Trophoblast cell (in vitro differentiated cells and primary cell): ENCODE measurements around the gene PMPCA.

Experiments
- DNase-seq, 2 donors: peaks; one replicate each; pipeline ENCODE4 v3.0.0-alpha.2; 2016
- H2AFZ ChIP-seq: 2 replicates; pipeline ENCODE4 v1.6.1; 2013; ENCODE audit warnings: low read length, moderate library complexity, mild to moderate bottlenecking; ENCODE audit not compliant: insufficient read depth, poor library complexity
- H2AK5ac ChIP-seq: 2 replicates; pipeline ENCODE4 v1.6.1; 2013; ENCODE audit warnings: mild to moderate bottlenecking, low read length
- H2BK120ac ChIP-seq: 2 replicates; pipeline ENCODE4 v1.6.1; 2013; ENCODE audit warnings: low read length, mild to moderate bottlenecking, moderate library complexity; ENCODE audit not compliant: insufficient read depth, poor library complexity
- H2BK12ac ChIP-seq: 2 replicates; pipeline ENCODE4 v1.6.1; 2013; ENCODE audit warnings: mild to moderate bottlenecking, low read length, moderate library complexity
- H2BK5ac ChIP-seq: 2 replicates; pipeline ENCODE4 v1.6.1; 2013; ENCODE audit warnings: low read length, low read depth, moderate library complexity, mild to moderate bottlenecking; ENCODE audit not compliant: poor library complexity
- H3K14ac ChIP-seq: 2 replicates; pipeline ENCODE4 v1.6.1; 2013; ENCODE audit warnings: mild to moderate bottlenecking, low read length
- H3K18ac ChIP-seq: 2 replicates; pipeline ENCODE4 v1.6.1; 2013; ENCODE audit warnings: mild to moderate bottlenecking, low read length
- H3K23ac ChIP-seq: 2 replicates; pipeline ENCODE4 v1.6.1; 2013; ENCODE audit warnings: low read length
- H3K27ac ChIP-seq: 2 replicates; pipeline ENCODE4 v1.5.1; 2013; ENCODE audit warnings: low read depth, mild to moderate bottlenecking, inconsistent platforms, low read length, moderate library complexity
- H3K27me3 ChIP-seq: 2 replicates; pipeline ENCODE4 v1.6.1; 2013; ENCODE audit warnings: inconsistent platforms, mild to moderate bottlenecking, low read length, moderate library complexity; ENCODE audit not compliant: insufficient read depth
- H3K36me3 ChIP-seq, 2 experiments: 1 replicate in 1 of 2; 2 replicates in 1 of 2; pipeline ENCODE4 v1.6.1; 2013; ENCODE audit warnings: low read length in 2 of 2, mild to moderate bottlenecking in 2 of 2, moderate library complexity in 1 of 2; ENCODE audit not compliant: insufficient read depth in 2 of 2, control insufficient read depth in 1 of 2
- H3K4ac ChIP-seq: 2 replicates; pipeline ENCODE4 v1.6.1; 2013; ENCODE audit warnings: low read depth, mild to moderate bottlenecking, low read length, moderate library complexity
- H3K4me1 ChIP-seq, 2 experiments: 1 replicate in 1 of 2; 2 replicates in 1 of 2; pipeline ENCODE4 v1.6.1; 2013; ENCODE audit warnings: low read length in 2 of 2, mild to moderate bottlenecking in 2 of 2, moderate library complexity in 1 of 2; ENCODE audit not compliant: insufficient read depth in 2 of 2, control insufficient read depth in 1 of 2
- H3K4me2 ChIP-seq: 2 replicates; pipeline ENCODE4 v1.6.1; 2013; ENCODE audit warnings: inconsistent platforms, mild to moderate bottlenecking, low read length, moderate library complexity
- H3K4me3 ChIP-seq: 2 replicates; pipeline ENCODE4 v1.5.1; 2013; ENCODE audit warnings: mild to moderate bottlenecking, low read depth, low read length, inconsistent platforms
- H3K79me1 ChIP-seq: one replicate; pipeline ENCODE4 v1.6.1; 2013; ENCODE audit warnings: low read length
- H3K79me2 ChIP-seq: 2 replicates; pipeline ENCODE4 v1.6.1; 2013; ENCODE audit warnings: low read length, mild to moderate bottlenecking; ENCODE audit not compliant: control insufficient read depth, insufficient read depth, poor library complexity
- H3K9ac ChIP-seq: 2 replicates; pipeline ENCODE4 v1.6.1; 2013; ENCODE audit warnings: mild to moderate bottlenecking, low read length
- H3K9me3 ChIP-seq: 2 replicates; pipeline ENCODE4 v1.6.1; 2013; ENCODE audit warnings: low read depth, mild to moderate bottlenecking, control low read depth, inconsistent platforms, low read length; ENCODE audit not compliant: insufficient read depth
- H4K12ac ChIP-seq: 2 replicates; pipeline ENCODE4 v1.6.1; 2013; ENCODE audit warnings: low read depth, mild to moderate bottlenecking, low read length, moderate library complexity
- H4K8ac ChIP-seq: 2 replicates; pipeline ENCODE4 v1.6.1; 2013; ENCODE audit warnings: low read depth, mild to moderate bottlenecking, low read length, moderate library complexity
- H4K91ac ChIP-seq: one replicate; pipeline ENCODE4 v1.6.1; 2013; ENCODE audit warnings: low read depth, mild to moderate bottlenecking, low read length, moderate library complexity
- WGBS: extraction: QIAGEN DNeasy Blood & Tissue Kit; methylation state at CpG from one replicate; pipeline ENCODE4 v1.1.7; 2013; ENCODE audit warnings: missing lambda C conversion rate; ENCODE audit not compliant: insufficient read length, insufficient coverage; ENCODE audit errors: extremely low coverage; 5-methylcytosine and 5-hydroxymethylcytosine counted together

Gene PMPCA

GRCh38 chr9:136366826-136367225 lies 43.6 kb upstream of the PMPCA start:
- no peak overlapping the region for H3K9ac ChIP-seq
- no peak overlapping the region for H3K23ac ChIP-seq
- no peak for DNase-seq
- H3K4me2 ChIP-seq: no peak overlapping the region
- H3K4me1 ChIP-seq: peaks cover 5 to 10% of the 10 kb centered on the region in 2 experiments
- peaks cover 3% of the 10 kb centered on the region for H3K79me1 ChIP-seq
- H2BK12ac ChIP-seq: no peak overlapping the region
- H3K18ac ChIP-seq: no peak overlapping the region
- H2BK5ac ChIP-seq: no peak overlapping the region
- no peak overlapping the region for H4K8ac ChIP-seq
- H3K27me3 ChIP-seq: no peaks in the 10 kb centered on the region
- no peak overlapping the region for H3K4me3 ChIP-seq
- H3K27ac ChIP-seq: no peak overlapping the region
- H3K4ac ChIP-seq: no peak overlapping the region
- H3K79me2 ChIP-seq: peaks cover 2% of the 10 kb centered on the region
- WGBS: no CpG with 5 or more reads among the region's 9 CpGs
- H4K12ac ChIP-seq: no peak overlapping the region
- no peaks in the 10 kb centered on the region for H3K36me3 ChIP-seq
- H3K9me3 ChIP-seq: no peaks in the 10 kb centered on the region
- H2AFZ ChIP-seq: no peak overlapping the region
- H2BK120ac ChIP-seq: no peak overlapping the region
- H3K14ac ChIP-seq: no peak overlapping the region
- H4K91ac ChIP-seq: no peak overlapping the region
- H2AK5ac ChIP-seq: no peak overlapping the region

DNA sequence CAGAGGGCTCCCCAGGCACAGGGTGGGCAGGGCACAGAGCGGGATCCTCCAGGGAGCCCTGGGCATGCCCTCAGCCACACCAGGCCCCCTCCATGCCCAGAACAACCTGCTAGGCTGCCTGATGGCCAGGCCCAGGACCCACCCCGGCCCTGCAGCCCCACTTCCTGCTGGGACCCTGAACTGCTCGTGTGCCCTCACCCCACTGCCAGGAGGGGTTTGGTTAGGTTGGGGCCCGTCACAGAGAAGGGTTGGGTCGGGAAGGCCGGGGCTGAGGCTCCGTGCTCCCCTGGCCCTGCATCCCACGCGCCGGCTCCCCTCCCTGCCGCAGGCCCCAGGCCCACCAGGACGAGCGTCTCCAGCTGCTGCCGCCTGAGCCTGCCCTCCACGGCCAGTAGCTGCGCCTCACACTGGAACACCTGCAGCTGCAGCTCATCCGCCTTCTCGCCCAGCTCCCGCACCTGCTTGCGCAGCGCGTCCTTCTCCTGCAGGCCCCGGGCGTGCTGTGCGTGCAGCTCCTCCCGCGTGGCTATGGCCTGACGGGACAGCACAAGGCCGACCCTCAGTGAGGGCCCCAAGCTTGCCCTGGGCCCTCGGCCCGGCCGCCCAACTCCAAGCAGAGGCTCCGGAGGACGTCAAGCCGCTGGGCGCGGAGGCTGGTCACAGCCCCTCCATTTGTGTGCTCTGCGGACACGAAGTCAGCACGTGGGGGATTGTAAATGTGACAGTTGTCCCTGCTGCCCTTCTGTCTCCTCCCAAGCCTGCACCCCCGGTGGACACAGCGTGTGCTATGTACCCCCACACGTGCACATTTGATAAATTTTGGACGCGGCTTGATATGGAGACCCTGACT lies 42.9 kb upstream of the PMPCA start:
- Histone ChIP-seq H3K79me1 (peaks cover 7% of the 10 kb centered on the region), H3K9ac (no peak overlapping the region), H2AFZ (no peak overlapping the region), H3K23ac (no peak overlapping the region), H3K4me2 (no peak overlapping the region), H4K12ac (no peak overlapping the region), H2BK12ac (no peak overlapping the region), H3K9me3 (no peaks in the 10 kb centered on the region), H3K4me3 (no peak overlapping the region), H3K79me2 (peaks cover 2% of the 10 kb centered on the region), H2AK5ac (no peak overlapping the region), H3K14ac (no peak overlapping the region), H3K18ac (no peak overlapping the region), H3K27me3 (no peaks in the 10 kb centered on the region), H3K4me1 (peaks cover 6 to 14% of the 10 kb centered on the region in 2 experiments), H3K4ac (no peak overlapping the region), H4K91ac (no peak overlapping the region), H3K27ac (no peak overlapping the region), H4K8ac (no peak overlapping the region), H2BK5ac (no peak overlapping the region), H2BK120ac (no peak overlapping the region), H3K36me3 (no peaks in the 10 kb centered on the region)
- no CpG with 5 or more reads among the region's 45 CpGs for WGBS
- DNase-seq: no peak

DNA sequence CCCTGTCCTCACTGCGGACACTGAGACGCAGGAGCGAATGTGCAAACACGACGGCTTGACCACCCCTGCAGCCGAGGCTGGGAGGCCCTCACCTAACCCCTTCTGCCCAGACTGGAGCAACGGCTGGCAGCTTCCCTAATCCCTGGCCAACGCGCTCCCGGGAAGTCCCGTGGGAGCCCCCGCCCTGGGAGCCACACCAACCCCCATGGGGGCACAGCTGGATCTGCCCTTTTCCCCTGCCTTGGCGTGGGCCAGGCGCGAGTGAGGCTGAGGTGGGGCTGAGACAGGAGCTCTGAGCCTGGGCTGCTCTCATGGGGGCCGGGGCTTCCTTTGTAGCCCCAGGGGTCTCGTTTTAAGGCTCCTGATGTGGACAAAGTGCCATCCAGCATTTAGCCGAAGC lies 42.3 kb upstream of the PMPCA start:
- Histone ChIP-seq H3K23ac (no peak overlapping the region), H2AFZ (no peak overlapping the region), H3K27ac (no peak overlapping the region), H3K14ac (no peak overlapping the region), H3K79me1 (peaks cover 12% of the 10 kb centered on the region), H4K8ac (no peak overlapping the region), H2BK5ac (no peak overlapping the region), H3K4ac (no peak overlapping the region), H4K91ac (no peak overlapping the region), H3K9me3 (no peaks in the 10 kb centered on the region), H4K12ac (no peak overlapping the region), H3K9ac (no peak overlapping the region), H3K4me3 (no peak overlapping the region), H3K27me3 (no peaks in the 10 kb centered on the region), H3K18ac (no peak overlapping the region), H3K36me3 (no peaks in the 10 kb centered on the region), H2AK5ac (no peak overlapping the region), H3K4me2 (no peak overlapping the region), H2BK120ac (no peak overlapping the region), H3K79me2 (peaks cover 5% of the 10 kb centered on the region), H3K4me1 (peaks cover 12 to 17% of the 10 kb centered on the region in 2 experiments), H2BK12ac (no peak overlapping the region)
- WGBS: no CpG with 5 or more reads among the region's 18 CpGs
- DNase-seq: no peak

GRCh38 chr9:136370037-136370436 lies 40.4 kb upstream of the PMPCA start:
- H2BK120ac ChIP-seq: no peak overlapping the region
- H3K79me2 ChIP-seq: peaks cover 2% of the 10 kb centered on the region
- peaks cover 11% of the 10 kb centered on the region for H3K79me1 ChIP-seq
- WGBS: no CpG with 5 or more reads among the region's 19 CpGs
- no peak overlapping the region for H3K4me3 ChIP-seq
- no peak overlapping the region for H4K8ac ChIP-seq
- no peak overlapping the region for H3K18ac ChIP-seq
- peaks cover 21 to 29% of the 10 kb centered on the region in 2 experiments for H3K4me1 ChIP-seq
- no peak overlapping the region for H3K4ac ChIP-seq
- no peak overlapping the region for H2BK12ac ChIP-seq
- H2BK5ac ChIP-seq: no peak overlapping the region
- H4K91ac ChIP-seq: no peak overlapping the region
- no peak overlapping the region for H4K12ac ChIP-seq
- H3K36me3 ChIP-seq: peaks cover under 1 to 2% of the 10 kb centered on the region in 2 experiments
- H3K23ac ChIP-seq: no peak overlapping the region
- no peak overlapping the region for H2AK5ac ChIP-seq
- no peak overlapping the region for H3K27ac ChIP-seq
- no peak overlapping the region for H3K14ac ChIP-seq
- no peak for DNase-seq
- no peaks in the 10 kb centered on the region for H3K9me3 ChIP-seq
- no peaks in the 10 kb centered on the region for H3K27me3 ChIP-seq
- H3K4me2 ChIP-seq: no peak overlapping the region
- no peak overlapping the region for H2AFZ ChIP-seq
- no peak overlapping the region for H3K9ac ChIP-seq
